ENCODE results near the gene COQ8B.

DNA sequence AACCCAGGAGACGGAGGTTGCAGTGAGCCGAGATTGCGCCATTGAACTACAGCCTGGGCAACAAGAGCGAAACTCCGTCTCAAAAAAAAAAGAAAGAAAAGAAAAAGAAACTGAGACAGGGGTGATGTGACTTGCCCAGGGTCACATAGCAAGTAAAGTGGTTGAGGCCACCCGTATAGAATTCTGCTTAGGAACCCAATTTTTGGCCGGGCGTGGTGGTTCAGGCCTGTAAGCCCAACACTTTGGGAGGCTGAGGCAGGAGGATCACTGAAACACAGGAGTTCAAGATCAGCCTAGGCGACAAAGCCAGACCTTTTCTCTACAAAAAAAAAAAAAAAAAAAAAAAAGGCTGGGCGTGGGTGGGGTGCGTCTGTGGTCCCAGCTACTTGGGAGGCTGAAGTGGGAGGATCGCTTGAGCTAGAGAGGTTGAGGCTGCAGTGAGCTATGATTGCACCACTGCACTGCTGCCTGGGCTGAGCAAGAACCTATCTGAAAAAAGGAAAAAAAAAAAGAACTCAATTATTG, 35.6 kb upstream of the COQ8B start:
- TF ChIP-seq, protein P1, sequence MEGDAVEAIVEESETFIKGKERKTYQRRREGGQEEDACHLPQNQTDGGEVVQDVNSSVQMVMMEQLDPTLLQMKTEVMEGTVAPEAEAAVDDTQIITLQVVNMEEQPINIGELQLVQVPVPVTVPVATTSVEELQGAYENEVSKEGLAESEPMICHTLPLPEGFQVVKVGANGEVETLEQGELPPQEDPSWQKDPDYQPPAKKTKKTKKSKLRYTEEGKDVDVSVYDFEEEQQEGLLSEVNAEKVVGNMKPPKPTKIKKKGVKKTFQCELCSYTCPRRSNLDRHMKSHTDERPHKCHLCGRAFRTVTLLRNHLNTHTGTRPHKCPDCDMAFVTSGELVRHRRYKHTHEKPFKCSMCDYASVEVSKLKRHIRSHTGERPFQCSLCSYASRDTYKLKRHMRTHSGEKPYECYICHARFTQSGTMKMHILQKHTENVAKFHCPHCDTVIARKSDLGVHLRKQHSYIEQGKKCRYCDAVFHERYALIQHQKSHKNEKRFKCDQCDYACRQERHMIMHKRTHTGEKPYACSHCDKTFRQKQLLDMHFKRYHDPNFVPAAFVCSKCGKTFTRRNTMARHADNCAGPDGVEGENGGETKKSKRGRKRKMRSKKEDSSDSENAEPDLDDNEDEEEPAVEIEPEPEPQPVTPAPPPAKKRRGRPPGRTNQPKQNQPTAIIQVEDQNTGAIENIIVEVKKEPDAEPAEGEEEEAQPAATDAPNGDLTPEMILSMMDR (IDR thresholded peaks at IDR 0.05): no peak
- TF ChIP-seq POLR2A (IDR thresholded peaks at IDR 0.05) (no peak), POLR2AphosphoS5 (IDR thresholded peaks at IDR 0.05) (no peak), EP300 (IDR thresholded peaks at IDR 0.05) (no peak)

Data from upper lobe of left lung (tissue), 4 donors.